ENCODE results near the gene ZNF772.

The ZNF772 gene

DNA sequence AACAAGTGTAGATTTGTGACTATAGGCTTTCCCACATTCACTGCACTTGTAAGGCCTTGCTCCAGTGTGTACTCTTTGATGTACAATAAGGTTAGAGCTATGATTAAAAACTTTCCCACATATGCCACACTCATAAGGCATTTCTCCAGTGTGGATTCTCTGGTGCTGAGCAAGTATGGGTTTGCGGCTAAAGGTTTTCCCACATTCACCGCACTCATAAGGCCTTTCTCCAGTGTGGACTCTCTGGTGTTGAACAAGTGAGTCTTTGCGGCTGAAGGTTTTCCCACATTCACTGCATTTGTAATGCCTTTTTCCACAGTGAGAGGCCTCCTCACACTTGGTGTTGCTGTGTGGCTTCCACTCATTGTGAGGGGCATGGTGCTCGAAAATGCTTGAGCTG lies 3.7 kb downstream of the ZNF772 start:
- DNase-seq (ENCODE audit: low read depth in 2 of 2) = peak; percentile 9 to 25
- H3K4me3 ChIP-seq (replicated peaks in 1 of 2; ENCODE audit: low read depth in 2 of 2, low read length in 2 of 2) = no peak overlapping the region
- TF ChIP-seq, protein P1, sequence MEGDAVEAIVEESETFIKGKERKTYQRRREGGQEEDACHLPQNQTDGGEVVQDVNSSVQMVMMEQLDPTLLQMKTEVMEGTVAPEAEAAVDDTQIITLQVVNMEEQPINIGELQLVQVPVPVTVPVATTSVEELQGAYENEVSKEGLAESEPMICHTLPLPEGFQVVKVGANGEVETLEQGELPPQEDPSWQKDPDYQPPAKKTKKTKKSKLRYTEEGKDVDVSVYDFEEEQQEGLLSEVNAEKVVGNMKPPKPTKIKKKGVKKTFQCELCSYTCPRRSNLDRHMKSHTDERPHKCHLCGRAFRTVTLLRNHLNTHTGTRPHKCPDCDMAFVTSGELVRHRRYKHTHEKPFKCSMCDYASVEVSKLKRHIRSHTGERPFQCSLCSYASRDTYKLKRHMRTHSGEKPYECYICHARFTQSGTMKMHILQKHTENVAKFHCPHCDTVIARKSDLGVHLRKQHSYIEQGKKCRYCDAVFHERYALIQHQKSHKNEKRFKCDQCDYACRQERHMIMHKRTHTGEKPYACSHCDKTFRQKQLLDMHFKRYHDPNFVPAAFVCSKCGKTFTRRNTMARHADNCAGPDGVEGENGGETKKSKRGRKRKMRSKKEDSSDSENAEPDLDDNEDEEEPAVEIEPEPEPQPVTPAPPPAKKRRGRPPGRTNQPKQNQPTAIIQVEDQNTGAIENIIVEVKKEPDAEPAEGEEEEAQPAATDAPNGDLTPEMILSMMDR (IDR thresholded peaks at IDR 0.05; ENCODE audit: low read depth, low read length) = no peak

DNA sequence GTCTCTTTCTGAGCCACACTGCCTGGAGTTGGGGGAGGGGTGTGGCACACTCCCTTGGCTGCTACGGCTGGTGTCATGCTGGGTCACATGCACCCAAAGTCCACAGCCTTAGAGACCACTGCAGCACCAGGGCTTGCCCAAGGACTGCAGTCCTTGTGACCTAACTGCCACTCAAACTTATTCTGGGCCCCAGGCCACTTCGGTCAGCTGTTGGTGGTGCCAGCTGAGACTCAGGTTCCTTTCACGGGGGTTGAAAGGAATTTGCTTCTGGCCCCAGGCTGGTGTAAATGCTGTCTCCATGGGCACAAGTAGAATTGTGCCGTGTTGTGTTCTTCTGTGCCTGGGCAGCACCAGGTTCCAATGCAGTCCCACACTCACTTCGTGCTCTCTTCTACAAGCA lies 10.9 kb downstream of the ZNF772 start:
- TF ChIP-seq, protein P1 (IDR thresholded peaks at IDR 0.05; ENCODE audit: low read depth, low read length) = no peak
- DNase-seq (ENCODE audit: low read depth in 2 of 2) = no peak
- no peak overlapping the region for H3K4me3 ChIP-seq (replicated peaks in 1 of 2; ENCODE audit: low read depth in 2 of 2, low read length in 2 of 2)

DNA sequence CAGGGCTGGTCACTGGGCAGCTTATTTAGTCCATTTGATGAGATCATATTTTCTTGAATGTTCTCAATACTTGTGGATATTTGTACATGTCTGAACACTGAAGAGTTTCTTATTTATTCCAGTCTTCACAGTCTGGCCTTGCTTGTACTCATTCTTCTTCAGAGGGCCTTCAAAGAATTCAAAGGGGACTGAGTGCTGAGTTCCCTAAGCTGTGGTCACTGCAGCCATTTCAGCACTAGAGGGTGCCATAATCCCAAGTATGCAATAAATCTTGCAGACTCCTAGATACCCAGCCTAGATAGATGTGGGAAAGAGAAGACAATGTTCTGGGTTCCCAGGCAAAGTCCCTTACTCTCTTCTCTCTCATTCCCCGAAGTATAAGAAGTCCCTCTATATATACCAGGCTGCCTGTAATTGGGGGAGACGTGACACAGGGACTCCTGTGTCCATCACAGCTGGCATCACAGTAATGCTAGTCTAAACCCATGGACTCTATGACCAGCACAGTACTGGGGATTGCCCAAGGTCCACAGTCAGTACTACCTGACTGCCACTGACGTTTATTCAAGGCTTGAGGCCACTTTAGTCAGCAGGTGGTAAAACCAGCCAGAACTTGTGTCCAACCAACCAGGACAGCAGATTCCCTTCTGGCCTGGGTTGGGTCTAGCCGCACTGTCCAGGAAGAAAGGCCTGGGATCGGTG lies 11.5 kb downstream of the ZNF772 start:
- no peak overlapping the region for H3K4me3 ChIP-seq (replicated peaks in 1 of 2; ENCODE audit: low read depth in 2 of 2, low read length in 2 of 2)
- TF ChIP-seq, protein P1 (IDR thresholded peaks at IDR 0.05; ENCODE audit: low read depth, low read length) = peak; percentile 67
- peak; percentile 36 to 70 for DNase-seq (ENCODE audit: low read depth in 2 of 2)

DNA sequence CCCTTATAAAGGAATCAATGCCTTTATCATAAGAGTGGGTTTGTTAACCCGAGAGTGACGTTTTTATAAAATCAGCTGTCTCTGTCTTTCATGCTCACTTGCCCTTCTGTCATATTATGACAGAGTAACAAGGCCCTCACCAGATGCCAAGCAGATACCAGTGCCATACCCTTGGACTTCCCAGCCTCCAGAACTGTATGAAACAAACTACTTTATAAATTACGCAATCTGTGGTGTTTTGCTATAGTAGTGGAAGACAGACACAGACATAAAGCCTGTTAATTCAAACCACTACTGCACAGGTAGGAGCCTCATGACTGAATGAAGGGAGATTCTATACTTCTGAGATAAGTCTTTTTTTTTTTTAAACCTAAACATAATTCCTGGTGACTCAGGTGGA lies 25.1 kb downstream of the ZNF772 start:
- TF ChIP-seq, protein P1 (IDR thresholded peaks at IDR 0.05; ENCODE audit: low read depth, low read length) = no peak
- no peak for DNase-seq (ENCODE audit: low read depth in 2 of 2)
- H3K4me3 ChIP-seq (replicated peaks in 1 of 2; ENCODE audit: low read depth in 2 of 2, low read length in 2 of 2) = no peak overlapping the region

DNA sequence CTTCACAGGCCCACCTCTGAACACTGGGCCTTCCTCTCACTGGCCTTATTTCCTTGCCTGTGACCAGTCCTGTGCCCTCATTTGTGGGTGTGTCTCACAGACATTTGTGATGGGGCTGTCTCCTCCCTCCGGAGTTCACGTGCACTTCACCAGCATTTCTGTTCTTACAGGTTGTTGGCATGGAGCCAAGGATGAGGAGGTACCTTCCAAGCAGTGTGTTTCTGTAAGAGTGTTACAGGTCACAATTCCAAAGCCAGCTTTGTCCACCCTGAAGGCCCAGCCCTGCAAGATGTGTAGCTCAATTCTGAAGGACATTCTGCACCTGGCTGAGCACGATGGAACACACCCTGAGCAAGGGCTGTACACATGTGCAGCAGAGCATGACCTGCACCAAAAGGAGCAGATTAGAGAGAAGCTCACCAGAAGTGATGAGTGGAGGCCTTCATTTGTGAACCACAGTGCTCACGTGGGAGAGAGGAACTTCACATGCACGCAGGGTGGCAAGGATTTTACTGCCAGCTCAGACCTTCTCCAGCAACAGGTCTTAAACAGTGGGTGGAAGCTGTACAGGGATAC lies 34.2 kb downstream of the ZNF772 start:
- DNase-seq (ENCODE audit: low read depth in 2 of 2) = no peak
- TF ChIP-seq, protein P1 (IDR thresholded peaks at IDR 0.05; ENCODE audit: low read depth, low read length) = no peak
- H3K4me3 ChIP-seq (replicated peaks in 1 of 2; ENCODE audit: low read depth in 2 of 2, low read length in 2 of 2) = no peak overlapping the region

DNA sequence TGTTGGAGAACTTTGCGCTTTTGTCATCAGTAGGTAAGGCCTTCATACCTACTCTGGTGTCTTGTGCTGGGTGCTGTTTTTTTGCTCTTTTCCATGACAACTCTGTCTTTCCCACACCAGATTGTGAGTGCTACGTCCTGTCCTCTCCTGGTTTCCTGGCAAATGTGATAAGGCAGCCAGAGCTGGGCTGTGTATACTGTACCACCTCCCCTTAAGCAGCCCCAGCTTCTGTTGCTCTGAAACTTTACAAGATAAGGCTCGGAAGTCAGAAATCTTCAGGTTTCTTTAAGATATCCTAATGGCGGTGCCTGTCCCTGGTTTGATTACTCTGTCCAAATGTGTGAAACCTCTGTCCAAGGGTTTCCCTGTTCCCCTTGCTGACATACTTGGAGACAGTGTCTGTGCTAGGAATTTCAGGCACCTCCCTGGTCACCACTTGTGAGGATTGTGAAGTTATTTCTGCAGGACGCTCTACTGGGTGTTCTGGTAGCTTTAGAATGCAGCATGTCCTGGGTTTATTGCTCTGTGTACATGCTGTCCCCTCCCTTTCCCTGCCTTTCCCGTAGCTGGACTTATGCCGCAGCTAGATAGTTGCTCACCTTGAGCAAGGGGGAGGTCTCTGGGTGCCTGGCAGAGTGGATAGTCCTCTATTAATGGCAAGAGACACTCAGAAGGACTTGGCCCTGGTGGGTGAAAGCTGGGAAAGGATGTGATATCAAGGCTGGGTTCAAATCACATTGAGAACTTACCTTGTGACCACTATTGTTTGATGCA lies 35.2 kb downstream of the ZNF772 start:
- DNase-seq (ENCODE audit: low read depth in 2 of 2) = no peak
- no peak overlapping the region for H3K4me3 ChIP-seq (replicated peaks in 1 of 2; ENCODE audit: low read depth in 2 of 2, low read length in 2 of 2)
- TF ChIP-seq, protein P1 (IDR thresholded peaks at IDR 0.05; ENCODE audit: low read depth, low read length) = no peak

All from cardiac fibroblast (primary cell).